Hindlimb muscle (tissue), 1 donor: ENCODE data around the gene PWP2. TPM values are rescaled to one million over a fixed set of nuclear protein-coding genes. Genes with fewer than 3 reads are reported as not detected.
"Not testable (repeated sequence)": the region's sequence is repeated elsewhere in the genome, so short reads cannot be mapped to it uniquely, and the experiment has no call there.

Source experiments
- DNase-seq: peaks from one replicate; pipeline ENCODE4 v3.0.0-alpha.2; 2013
- polyA plus RNA-seq: library from polyadenylated mRNA; unstranded; fragments of 120-200 nt; gene quantifications from one replicate; pipeline ENCODE4 v1.2.1, GENCODE V29; 2013; ENCODE audit not compliant: insufficient read length

PWP2 gene
- polyA plus RNA-seq, 1 donor = 5.0 TPM

DNA sequence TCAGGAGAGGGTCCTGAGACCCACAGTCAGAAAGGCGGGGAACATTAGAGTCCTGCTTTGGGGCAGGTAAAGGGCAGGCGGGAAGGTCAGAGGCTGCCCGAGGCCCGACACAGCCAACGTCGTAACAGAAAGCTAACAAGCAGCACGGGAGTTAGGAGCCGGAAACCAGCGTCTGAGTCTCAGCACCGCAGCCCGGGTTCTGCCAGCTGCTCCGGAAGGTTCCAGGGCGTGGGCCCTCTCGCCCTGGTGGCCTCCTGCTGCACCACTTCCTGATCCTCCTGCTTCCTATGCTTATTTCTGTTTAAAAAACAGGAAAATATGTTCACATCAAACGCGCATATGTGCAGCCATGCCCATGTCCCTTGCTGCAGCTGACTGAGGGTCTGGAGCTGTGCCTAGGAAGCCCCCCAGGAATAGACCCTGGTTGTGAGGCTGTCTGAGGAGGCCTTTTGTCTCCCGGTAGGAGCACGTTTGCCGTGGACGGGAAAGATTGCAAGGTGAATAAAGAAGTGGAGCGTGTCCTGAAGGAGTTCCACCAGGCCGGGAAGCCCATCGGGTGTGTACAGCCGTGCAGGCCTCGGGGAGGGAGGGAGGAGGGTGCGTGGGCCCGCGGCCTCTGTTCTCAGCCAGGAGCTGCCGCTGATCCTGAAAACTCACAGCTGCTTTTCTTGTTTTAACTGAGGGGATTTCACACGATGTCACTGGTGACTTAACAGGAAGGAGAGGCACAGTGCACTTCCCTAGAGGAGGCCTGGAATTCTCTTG is 32.8 kb downstream of the PWP2 start:
- DNase-seq = not testable (repeated sequence)

DNA sequence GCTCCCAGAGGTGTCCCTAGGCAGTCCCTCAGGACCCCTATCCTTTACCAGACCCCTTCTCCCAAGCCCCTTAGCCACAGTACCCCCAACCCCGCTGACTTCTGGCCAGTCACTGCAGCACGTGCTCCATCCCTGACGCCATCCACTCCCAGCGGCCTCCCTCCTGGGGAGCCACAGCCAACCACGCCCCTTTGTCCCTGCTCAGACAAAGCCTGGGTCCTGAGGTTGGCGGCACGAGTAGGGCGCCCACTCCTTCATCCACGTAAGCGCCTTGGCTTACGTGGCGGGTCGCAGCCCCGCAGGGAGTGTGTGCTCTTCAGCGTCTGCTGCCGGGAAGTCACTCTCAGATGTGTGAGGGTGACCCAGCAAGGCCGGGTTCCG is 33.3 kb downstream of the PWP2 start:
- DNase-seq = not testable (repeated sequence)

DNA sequence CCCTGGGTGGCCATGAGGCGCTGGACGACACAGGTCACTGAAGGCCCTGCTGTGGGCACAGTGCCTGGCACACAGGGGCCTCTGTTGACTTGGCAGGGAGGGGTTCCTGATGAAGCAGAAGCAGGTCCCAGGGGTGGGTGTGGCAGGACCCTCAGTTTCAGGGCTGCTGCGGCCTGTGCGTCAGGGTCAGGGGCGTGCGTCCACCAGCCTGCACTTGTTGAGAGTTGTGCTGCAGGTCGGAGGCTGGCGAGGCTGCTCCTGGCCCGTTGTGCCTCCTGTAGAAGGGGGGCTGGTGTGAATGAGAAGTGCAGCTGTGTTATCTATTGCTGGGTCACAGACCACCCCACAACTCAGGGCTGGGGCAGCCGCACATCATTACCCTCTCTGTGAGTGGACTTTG is 35.3 kb downstream of the PWP2 start:
- not testable (repeated sequence) for DNase-seq

DNA sequence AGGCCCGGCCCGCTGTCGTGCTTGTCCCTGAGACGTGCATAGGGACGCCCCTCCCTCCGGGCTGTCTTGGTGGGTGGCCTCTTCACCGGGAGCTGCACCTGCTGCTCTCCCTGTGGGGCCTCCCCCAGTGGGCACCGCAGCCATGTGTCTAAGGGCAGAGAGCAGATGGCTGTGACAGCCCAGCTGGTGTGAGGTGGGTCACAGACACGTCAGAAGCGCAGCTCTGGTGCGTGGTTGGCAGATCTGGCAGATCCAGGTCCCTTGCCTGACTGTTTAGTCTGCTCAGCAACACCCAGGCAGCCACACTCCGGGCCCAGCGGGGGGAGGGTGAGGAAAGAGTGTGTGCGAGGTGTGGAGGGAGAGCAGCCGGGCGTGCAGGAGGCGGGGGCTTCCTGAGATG is 36.2 kb downstream of the PWP2 start:
- not testable (repeated sequence) for DNase-seq

DNA sequence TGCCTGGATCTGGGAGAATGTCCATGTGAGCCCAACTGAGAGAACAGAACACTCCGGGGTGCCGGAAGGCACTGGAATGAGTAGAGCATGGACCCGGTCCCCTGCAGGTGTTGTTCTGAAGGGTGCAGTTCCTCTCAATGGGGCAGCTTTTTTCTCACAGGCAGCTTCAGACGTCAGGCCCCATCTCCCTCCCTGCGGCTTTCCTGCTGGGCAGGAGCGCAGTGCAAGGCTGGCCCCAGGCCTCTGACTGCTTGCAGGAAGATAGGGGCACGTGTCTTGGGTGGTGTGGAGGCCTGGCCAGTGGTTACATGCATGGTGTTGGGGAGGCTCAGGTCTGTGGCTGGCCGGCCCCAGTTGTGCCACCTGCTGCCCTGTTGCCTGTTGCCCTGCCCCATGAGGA is 36.8 kb downstream of the PWP2 start:
- not testable (repeated sequence) for DNase-seq

DNA sequence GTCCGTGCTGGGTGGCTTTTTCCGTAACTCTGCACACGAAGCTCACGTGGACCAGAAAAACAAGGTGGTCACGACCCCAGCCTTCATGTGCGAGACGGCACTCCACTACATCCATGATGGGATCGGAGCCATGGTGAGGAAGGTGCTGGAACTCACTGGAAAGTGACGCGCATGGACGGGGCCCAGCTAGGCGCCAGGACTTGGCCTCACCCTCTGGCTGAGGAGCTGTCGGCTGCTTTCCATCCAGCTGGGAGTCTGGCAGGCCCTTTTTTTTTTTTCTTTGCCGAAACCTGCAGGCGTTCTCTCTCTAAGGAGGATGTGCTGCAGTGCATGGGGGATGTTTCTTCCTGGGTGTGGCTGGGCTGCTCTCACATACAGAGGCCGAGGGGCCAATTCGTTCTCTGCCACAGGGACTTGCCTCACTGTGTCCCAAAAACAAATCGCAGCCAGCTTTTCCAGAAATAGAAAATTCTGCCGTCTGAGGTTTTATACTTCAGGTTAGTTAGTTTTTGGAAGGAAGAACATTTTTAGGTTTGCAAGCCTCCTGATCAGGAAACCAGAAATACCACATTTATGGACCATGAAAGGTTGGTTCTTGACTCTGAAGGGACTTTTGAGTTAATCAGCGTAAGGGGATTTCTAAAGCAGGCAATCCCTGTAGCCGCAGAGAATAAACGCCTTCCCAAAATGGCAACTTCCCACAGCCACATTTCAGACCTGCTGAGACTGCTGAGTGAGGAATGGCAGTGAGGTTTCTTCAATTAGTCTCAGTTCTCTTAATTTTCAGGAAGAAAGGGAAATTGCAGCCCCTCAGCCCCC is 37.8 kb downstream of the PWP2 start:
- DNase-seq = not testable (repeated sequence)

DNA sequence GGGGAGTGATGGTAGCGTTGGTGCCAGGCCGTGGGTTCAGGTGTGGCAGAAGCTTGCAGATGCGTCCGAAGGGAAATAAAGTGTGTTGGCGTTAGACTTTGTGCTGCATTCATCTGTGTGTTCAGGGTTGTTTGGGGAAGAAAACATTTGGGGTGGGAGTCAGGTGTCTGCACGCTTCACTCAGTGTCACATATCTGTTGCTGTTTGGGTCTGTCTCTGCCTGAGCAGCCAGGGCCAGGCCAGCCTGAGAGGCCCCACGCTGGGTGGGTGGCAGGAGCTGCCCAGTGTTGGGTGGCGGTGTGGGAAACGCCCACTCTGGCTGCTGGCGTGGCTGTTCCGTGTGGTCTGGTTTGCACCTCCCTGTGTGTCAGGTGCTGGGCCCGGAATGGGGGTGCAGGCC is 38.4 kb downstream of the PWP2 start:
- not testable (repeated sequence) for DNase-seq

DNA sequence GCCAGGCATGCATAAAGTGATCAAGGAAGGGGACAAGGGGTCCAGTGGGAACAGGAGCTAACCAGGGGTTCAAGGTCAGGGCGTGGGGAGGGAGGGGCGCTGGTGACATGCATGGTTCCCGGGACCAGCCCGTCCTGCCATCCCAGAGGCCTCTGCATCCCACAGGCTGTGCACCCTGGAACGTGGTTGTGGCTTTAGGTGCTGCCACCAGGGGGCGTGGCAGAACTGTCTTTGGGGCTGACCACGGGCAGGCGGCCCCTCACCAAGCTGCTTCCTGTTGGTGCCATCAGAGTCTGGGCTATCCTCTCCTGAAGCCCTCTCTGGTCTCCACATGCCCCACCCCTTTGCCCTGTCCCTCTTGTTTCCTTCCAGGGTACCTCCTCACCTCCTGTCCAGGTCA is 39.9 kb downstream of the PWP2 start:
- DNase-seq = not testable (repeated sequence)

DNA sequence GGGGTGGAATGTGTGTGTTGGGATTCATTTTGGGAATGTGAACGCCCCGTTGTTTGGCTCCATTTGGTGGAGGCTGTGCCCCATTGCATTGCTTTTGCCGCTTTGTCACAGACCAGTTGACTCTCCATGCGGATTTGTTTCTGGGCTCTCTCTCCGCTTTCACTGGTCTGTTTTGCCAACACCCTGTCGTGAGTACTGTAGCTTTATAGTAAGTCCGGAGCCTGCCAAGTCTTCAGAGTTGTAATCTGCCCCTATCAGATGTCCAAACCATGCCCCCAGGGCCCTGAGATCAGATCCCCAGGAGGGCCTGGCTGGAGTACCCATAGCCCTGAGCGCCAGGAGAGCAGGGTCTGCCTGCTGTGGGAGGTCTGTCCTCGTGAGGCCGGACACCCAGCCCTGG is 43.1 kb downstream of the PWP2 start:
- DNase-seq = not testable (repeated sequence)

DNA sequence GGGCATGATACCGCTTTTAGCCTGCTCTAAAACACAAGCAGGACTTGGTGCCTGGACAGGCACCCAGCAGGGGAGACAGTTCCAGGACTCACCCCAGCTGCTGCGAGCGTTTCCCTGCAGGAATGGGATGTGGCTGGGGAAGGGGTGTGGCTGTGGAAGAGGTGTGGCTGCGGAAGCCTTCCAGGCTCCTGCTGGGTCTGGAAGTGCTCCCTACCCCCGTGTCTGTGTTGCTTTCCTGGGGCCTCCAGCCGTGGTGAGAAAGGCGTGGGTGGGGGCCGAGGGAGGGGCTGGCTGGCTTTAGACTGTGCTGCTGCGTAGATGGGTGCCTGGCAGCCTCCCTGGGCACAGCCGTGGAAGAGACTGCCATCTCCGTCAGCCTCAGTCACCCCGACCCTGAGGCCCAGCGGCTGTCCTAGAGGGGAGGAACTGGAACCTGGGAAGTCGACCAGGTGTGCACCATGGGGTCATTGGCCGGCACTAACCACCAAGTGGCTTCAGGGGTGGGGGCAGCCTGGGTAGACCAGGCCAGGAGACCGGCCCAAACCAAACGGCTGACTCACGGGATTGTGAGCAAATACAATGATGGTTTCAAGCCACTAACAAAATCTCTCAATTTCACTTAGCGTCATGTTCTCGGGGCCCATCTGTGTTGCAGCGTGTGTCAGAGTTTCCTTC is 46.2 kb downstream of the PWP2 start:
- not testable (repeated sequence) for DNase-seq

DNA sequence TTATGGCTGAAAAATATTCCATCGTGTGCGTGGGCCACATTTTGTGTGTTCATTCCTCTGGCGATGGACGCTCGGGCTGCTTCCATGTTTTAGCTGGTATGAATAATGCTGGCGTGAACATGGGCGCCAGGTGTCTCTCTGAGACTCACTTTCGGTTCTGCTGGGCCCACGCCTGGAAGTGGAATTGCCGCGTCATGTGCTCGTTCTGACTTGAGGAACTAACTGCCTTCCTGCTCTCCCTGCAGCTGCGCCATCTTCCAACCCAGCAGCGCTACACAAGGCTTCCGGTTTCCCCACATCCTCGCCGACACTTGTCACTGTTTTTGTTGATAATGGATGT is 46.7 kb downstream of the PWP2 start:
- not testable (repeated sequence) for DNase-seq

DNA sequence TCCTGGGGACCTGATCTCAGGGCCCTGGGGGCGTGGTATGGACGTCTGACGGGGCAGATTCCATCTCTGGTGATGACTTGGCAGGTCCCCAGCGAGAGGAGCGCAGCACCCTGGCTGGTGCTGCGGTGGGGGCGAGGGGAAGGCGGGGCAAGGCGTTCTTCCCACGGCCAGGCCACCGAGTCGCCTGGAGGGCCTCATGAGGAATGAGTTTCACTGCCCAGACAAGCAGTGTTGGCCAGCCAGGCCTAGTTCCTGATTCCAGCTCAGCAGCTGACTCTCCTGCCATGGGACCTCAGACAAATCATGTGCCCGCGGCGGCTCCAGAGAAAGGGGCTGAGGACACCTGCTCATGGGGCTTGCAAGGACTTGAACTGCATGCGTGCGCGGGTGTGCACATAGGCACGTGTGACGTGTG is 47.6 kb downstream of the PWP2 start:
- DNase-seq = not testable (repeated sequence)

DNA sequence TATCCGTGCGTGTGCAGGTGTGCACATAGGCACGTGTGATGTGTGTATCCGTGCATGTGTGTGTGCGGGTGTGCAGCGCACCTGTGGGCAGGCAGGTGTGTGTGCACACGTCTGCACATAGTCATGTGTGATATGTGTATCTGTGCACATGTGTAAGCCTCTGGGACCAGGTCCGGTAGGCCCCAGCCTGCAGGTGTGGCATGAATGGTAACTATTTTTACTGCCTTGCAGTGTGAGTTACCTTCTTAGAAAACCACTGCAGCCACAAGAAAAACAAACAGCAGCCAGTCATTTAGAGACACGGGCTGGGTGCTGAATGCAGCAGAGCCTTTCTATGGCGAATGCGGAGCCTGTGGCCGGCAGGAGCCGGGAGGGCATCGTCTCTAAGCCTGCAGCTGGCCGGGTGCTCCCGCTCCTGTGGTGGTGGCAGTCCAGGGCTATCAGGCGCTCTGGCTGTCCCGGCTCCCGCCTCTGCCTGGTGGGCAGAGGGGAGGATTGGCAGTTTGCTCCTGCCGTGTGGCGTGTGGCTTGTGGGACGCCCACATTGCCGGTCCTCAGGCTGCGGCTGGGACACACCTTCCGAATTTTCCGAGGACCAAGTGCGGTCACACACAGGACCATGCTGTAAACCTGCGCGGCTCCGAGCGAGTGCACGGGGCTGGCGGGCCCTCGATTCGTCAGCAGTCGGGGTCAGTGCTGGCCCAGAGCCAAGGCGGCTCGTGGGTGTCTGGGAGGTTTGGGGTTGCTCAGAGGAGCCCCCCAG is 48.2 kb downstream of the PWP2 start:
- DNase-seq = not testable (repeated sequence)

DNA sequence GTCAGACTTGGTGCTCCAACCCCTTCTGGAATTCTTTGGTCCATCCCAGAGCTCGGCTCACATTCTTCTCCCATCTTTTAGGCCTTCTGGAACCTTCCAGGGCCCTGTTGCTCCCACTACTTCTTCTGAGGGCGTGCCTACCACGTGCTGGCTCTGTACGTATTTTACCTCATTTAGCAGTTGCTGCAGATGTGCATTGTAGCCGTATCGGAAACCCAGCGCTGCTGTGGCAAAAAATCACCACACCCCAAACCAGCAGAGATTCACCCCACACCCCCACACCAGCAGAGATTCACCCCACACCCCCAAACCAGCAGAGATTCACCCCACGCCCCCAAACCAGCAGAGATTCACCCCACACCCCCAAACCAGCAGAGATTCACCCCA is 48.8 kb downstream of the PWP2 start:
- not testable (repeated sequence) for DNase-seq

DNA sequence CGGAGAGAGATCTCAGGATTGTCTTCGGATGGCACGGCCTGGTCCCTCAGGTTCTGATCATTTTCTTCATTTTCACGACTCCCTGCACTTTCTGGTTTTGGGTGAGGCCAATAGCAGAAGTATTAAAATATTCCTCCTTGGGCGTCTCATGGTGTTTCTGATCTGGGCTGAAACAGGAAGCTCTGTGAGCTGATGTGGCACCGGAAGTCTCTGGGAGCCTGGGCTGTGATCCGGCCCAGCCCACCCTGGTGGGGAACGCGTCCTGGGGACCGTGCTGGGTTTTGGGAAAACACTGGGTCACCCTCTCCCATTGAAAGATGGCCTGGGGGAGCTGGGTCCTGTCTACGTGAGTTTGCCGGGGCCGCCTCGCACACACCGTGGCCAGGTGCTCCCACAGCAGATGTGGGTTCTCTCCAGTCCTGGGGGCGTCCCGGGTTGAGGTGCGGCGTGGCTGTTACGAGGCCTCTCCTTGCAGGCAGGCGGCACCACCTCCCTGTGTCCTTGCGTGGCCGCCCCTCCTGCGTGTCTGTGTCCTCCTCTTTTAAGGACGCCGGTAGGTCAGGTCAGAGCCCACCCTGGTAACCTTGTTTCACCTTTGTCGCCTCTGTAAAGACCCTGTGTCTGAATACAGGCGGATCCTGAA is 50.4 kb downstream of the PWP2 start:
- not testable (repeated sequence) for DNase-seq

DNA sequence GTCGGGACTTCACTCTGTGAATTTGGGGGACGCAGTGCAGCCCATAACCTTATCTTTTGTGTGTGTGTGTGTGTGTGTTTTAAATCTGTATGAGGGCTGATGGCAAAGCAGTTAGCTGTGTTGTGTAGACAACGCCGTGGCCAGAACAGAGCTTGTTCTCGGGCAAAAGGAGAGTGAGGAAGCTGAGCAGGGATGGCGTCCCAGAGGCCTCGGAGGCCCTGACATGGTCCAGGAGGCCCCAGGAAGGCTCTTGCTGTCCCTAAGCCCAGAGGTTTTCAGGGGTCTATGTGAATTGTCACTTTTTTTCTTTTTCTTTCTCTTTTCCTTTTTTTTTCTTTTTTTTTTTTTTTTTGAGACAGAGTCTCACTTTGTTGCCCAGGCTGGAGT is 50.9 kb downstream of the PWP2 start:
- DNase-seq = not testable (repeated sequence)

DNA sequence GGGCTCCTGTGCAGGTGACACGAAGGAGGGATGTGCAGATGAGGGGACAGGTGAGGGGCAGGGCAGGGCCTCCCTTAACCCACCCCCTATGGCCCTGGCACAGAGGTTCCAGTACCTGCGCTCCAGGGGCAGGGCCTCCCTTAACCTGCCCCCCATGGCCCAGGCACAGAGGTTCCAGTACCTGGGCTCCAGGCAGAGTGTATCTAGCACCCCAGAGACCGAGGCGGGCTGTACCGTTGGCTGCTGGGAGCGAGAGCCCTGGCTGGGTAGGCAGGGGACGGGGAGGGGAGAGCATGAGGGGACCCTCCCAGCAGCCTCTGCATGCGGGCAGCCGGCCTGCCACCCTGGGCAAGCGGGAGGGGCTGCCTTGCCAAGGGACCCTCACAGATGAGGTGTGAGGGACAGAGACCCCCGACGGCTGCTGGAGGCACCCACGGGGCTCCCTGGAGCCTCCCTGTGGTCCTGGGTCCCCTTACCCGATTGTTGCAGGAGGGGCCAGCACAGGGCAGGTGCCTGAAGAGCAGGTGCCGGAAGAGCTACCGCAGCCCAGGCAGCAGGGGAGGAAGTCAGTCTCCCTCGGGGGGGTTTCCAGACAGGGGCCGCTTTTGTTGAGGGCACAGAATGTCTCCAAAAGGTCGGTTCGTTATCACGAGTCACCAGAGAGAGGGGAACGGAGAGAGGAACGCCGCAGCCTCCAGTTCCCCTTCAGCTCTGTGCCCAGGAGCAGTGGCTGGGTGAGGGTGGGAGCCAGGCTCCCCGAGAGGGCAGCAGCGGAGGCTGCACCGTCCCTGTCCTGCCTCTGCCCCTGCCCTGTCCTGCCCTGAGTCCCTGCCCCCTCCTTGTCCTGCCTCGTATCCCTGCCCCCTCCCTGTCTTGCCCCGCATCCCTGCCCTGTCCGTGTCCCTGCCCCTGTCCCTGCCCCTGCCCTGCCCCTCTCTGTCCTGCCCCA is 52.4 kb downstream of the PWP2 start:
- not testable (repeated sequence) for DNase-seq

DNA sequence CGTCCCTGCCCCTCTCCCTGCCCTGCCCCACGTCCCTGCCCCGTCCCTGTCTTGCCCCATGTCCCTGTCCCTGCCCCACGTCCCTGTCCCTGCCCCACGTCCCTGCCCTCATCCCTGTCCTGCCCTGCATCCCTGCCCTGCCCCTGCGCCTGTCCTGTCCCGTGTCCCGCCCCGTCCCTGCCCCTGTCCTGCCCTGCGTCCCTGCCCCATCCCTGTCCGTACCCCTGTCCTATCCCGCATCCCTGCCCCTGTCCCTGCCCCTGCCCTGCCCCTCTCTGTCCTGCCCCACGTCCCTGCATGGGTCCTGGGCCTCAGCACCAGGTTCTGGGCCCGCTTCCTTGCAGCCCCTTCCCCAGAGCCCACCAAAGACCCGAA is 53.1 kb downstream of the PWP2 start:
- not testable (repeated sequence) for DNase-seq

DNA sequence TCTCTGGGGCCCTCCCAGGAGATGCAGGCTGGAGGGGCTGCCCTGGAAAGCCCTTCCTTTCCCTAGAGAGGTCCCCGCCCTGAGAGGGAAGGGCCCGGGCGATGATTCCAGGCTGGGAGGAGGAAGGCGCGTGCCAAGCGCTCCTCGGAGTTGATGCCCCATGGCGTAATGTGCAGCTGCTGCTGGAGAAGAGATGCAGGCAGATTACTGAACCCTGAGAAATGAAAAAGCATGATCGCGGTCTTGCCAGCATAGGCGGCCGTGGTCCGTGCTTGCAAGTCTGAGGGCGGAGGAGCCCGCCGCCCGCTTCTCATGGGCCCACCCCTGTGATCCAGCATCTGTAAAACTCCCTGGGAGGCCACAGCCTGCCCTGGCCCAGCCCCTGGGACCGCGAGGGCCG is 53.6 kb downstream of the PWP2 start:
- not testable (repeated sequence) for DNase-seq

DNA sequence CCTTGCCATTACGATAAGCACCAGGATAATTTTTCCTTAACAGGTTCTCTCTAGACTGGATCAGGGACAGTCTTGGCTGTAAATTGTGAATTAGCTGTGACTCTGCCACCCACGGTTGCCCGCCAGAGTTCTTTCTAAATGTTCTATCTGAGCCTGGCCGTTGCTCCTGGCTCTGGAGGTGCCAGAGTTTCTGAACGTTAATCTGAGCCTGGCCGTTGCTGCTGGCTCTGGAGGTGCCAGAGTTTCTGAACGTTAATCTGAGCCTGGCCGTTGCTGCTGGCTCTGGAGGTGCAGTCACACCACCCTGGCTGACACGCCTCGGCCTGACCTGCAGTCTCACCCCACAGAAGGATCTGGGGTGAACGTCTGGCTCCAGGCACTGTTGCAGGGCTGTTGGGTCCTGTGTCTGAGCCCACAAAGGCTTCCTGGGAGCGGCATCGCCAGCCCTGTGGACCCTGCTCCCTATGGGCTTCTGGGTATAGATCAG is 56.0 kb downstream of the PWP2 start:
- not testable (repeated sequence) for DNase-seq

DNA sequence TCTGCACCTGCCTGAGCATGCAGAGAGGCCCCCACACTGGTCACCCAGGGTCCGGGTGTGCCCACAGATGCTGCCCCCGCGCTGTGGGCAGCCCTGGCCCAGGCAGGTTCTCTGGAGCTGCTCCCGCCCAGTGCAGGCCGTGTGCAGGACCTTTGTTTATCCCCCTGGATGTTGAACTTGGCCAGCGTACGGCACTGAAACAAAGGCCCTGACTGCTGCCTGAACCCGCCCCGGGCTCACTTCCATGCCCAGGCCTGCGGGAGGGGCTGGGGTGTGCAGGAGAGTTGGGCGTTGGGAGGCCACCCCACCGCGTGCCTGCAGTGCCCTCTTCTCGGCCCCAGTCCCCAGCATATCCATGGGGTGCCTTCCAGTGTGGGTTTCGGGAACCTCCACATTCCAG is 58.7 kb downstream of the PWP2 start:
- DNase-seq = not testable (repeated sequence)
